Measurements from ENCODE around the gene TLE3. TPM values are rescaled to one million over a fixed set of nuclear protein-coding genes. Genes with fewer than 3 reads are reported as not detected.
"Not testable (repeated sequence)": the region's sequence is repeated elsewhere in the genome, so short reads cannot be mapped to it uniquely, and the experiment has no call there.

TLE3 gene
- polyA plus RNA-seq, 3 donors, result 12.8 to 117 (median 23.6) TPM

GRCh38 chr15:70114221-70114620, 16.5 kb upstream of the TLE3 start:
- Histone ChIP-seq H3K9ac (ENCODE audit: insufficient read depth, low read length, poor library complexity, severe bottlenecking) (no peak overlapping the region), H3K9me3 (replicated peaks in 1 of 2; ENCODE audit: control insufficient read depth in 1 of 2, insufficient read depth in 1 of 2, low read length in 2 of 2) (no peaks in the 10 kb centered on the region), H4K20me1 (ENCODE audit: insufficient read depth, low read length) (no peaks in the 10 kb centered on the region), H3K4me1 (ENCODE audit: control insufficient read depth in 1 of 2, insufficient read depth in 2 of 2, low read length in 2 of 2) (peaks cover 34 to 40% of the 10 kb centered on the region in 2 donors), H3K4me2 (replicated peaks; ENCODE audit: extremely low read depth, low read length, poor library complexity, severe bottlenecking) (no peak overlapping the region), H3K27me3 (ENCODE audit: control insufficient read depth in 2 of 2, insufficient read depth in 2 of 2, low read length in 2 of 2) (no peaks in the 10 kb centered on the region), H2AFZ (ENCODE audit: insufficient read depth, low read depth, low read length, poor library complexity, severe bottlenecking) (no peak overlapping the region), H3K27ac (ENCODE audit: low read depth in 1 of 2, low read length in 2 of 2) (no peak overlapping the region), H3K36me3 (replicated peaks in 1 of 2; ENCODE audit: control insufficient read depth in 1 of 2, insufficient read depth in 2 of 2, low read length in 2 of 2) (no peaks in the 10 kb centered on the region), H3K79me2 (ENCODE audit: insufficient read depth, low read length) (no peaks in the 10 kb centered on the region), H3K4me3 (replicated peaks in 1 of 3; ENCODE audit: low read depth in 2 of 3, low read length in 3 of 3) (no peak overlapping the region)
- peak overlapping the region in 1 of 2 donors; percentile 76 for H3K4me3 Mint-ChIP-seq
- TF ChIP-seq CTCF (IDR thresholded peaks at IDR 0.05), result no peak
- peaks cover 3 to 14% (median 8%) of the 10 kb centered on the region in 3 donors for H3K27me3 Mint-ChIP-seq (ENCODE audit: low read depth in 3 of 3)
- peaks cover 42% of the 10 kb centered on the region for H3K4me1 Mint-ChIP-seq
- WGBS (ENCODE audit: insufficient coverage), result 95% methylated on average over 3 of the region's 3 CpGs
- no peak for DNase-seq
- H3K27ac Mint-ChIP-seq, result peak overlapping the region; percentile 67 to 89 (median 81)
- H3K9me3 Mint-ChIP-seq, result peaks cover 0 to 7% (median 0%) of the 10 kb centered on the region in 7 donors
- peaks cover 0 to 11% of the 10 kb centered on the region in 2 donors for H3K36me3 Mint-ChIP-seq
- intact Hi-C loops (cut with micrococcal nuclease), result no loop called here

- Mint-ChIP-seq H3K27ac (peak overlapping the region; percentile 67 to 89 (median 81)), H3K9me3 (peaks cover 0 to 7% (median 0%) of the 10 kb centered on the region in 7 donors), H3K27me3 (ENCODE audit: low read depth in 3 of 3) (peaks cover 3 to 14% (median 8%) of the 10 kb centered on the region in 3 donors), H3K36me3 (peaks cover 0 to 11% of the 10 kb centered on the region in 2 donors), H3K4me3 (peak overlapping the region in 1 of 2 donors; percentile 76), H3K4me1 (peaks cover 47% of the 10 kb centered on the region)
- Histone ChIP-seq H3K27ac (ENCODE audit: low read depth in 1 of 2, low read length in 2 of 2) (peak overlapping the region; percentile 6 to 14), H3K4me2 (replicated peaks; ENCODE audit: extremely low read depth, low read length, poor library complexity, severe bottlenecking) (peak overlapping the region; percentile 30), H4K20me1 (ENCODE audit: insufficient read depth, low read length) (no peaks in the 10 kb centered on the region), H3K4me1 (ENCODE audit: control insufficient read depth in 1 of 2, insufficient read depth in 2 of 2, low read length in 2 of 2) (peaks cover 35 to 40% of the 10 kb centered on the region in 2 donors), H3K9ac (ENCODE audit: insufficient read depth, low read length, poor library complexity, severe bottlenecking) (no peak overlapping the region), H3K9me3 (replicated peaks in 1 of 2; ENCODE audit: control insufficient read depth in 1 of 2, insufficient read depth in 1 of 2, low read length in 2 of 2) (no peaks in the 10 kb centered on the region), H3K4me3 (replicated peaks in 1 of 3; ENCODE audit: low read depth in 2 of 3, low read length in 3 of 3) (peak overlapping the region in 1 of 3 experiments; percentile 24), H3K36me3 (replicated peaks in 1 of 2; ENCODE audit: control insufficient read depth in 1 of 2, insufficient read depth in 2 of 2, low read length in 2 of 2) (no peaks in the 10 kb centered on the region), H3K27me3 (ENCODE audit: control insufficient read depth in 2 of 2, insufficient read depth in 2 of 2, low read length in 2 of 2) (no peaks in the 10 kb centered on the region), H3K79me2 (ENCODE audit: insufficient read depth, low read length) (no peaks in the 10 kb centered on the region), H2AFZ (ENCODE audit: insufficient read depth, low read depth, low read length, poor library complexity, severe bottlenecking) (no peak overlapping the region)
- peak; percentile 87 to 96 (median 93) for DNase-seq
- intact Hi-C loops (cut with micrococcal nuclease), result loop anchor here in 1 of 2 donors (2.0 kb wide), 2 partner anchors 15 kb away; no protein-coding TSS in a partner anchor
- 0% methylated on average over 5 of the region's 7 CpGs for WGBS (ENCODE audit: insufficient coverage)
- no peak for TF ChIP-seq CTCF (IDR thresholded peaks at IDR 0.05)
Measured at GRCh38 chr15:70113304-70113700, 15.6 kb upstream of the TLE3 start.

- H3K36me3 Mint-ChIP-seq, result peaks cover 0 to 11% of the 10 kb centered on the region in 2 donors
- not testable (repeated sequence) for H4K20me1 ChIP-seq (ENCODE audit: insufficient read depth, low read length); H3K9me3 ChIP-seq (replicated peaks in 1 of 2; ENCODE audit: control insufficient read depth in 1 of 2, insufficient read depth in 1 of 2, low read length in 2 of 2); H3K9me3 Mint-ChIP-seq; H3K4me2 ChIP-seq (replicated peaks; ENCODE audit: extremely low read depth, low read length, poor library complexity, severe bottlenecking); H3K4me3 Mint-ChIP-seq; DNase-seq; H2AFZ ChIP-seq (ENCODE audit: insufficient read depth, low read depth, low read length, poor library complexity, severe bottlenecking); H3K79me2 ChIP-seq (ENCODE audit: insufficient read depth, low read length); H3K36me3 ChIP-seq (replicated peaks in 1 of 2; ENCODE audit: control insufficient read depth in 1 of 2, insufficient read depth in 2 of 2, low read length in 2 of 2); H3K9ac ChIP-seq (ENCODE audit: insufficient read depth, low read length, poor library complexity, severe bottlenecking); H3K27me3 ChIP-seq (ENCODE audit: control insufficient read depth in 2 of 2, insufficient read depth in 2 of 2, low read length in 2 of 2)
- peak overlapping the region in 1 of 3 experiments; percentile 24 for H3K4me3 ChIP-seq (replicated peaks in 1 of 3; ENCODE audit: low read depth in 2 of 3, low read length in 3 of 3)
- WGBS (ENCODE audit: insufficient coverage), result 0% methylated on average over 1 of the region's 9 CpGs
- peaks cover 3 to 14% (median 8%) of the 10 kb centered on the region in 3 donors for H3K27me3 Mint-ChIP-seq (ENCODE audit: low read depth in 3 of 3)
- H3K27ac ChIP-seq (ENCODE audit: low read depth in 1 of 2, low read length in 2 of 2), result peak overlapping the region; percentile 6 to 14
- H3K4me1 ChIP-seq (ENCODE audit: control insufficient read depth in 1 of 2, insufficient read depth in 2 of 2, low read length in 2 of 2), result peaks cover 37 to 40% of the 10 kb centered on the region in 2 donors
- intact Hi-C loops (cut with micrococcal nuclease), result loop anchor here in 1 of 2 donors (2.0 kb wide), 2 partner anchors 14 to 16 kb away; no protein-coding TSS in a partner anchor
- H3K4me1 Mint-ChIP-seq, result peaks cover 49% of the 10 kb centered on the region
- peak overlapping the region in 6 of 7 donors; percentile 25 to 89 (median 73) for H3K27ac Mint-ChIP-seq
Measured at GRCh38 chr15:70112572-70113303, 15.0 kb upstream of the TLE3 start.
